Hepatocyte (in vitro differentiated cells): ENCODE results near the gene DAB1. TPM values are rescaled to one million over a fixed set of nuclear protein-coding genes. Genes with fewer than 3 reads are reported as not detected.

Experiments used
- DNase-seq: peaks from one replicate; pipeline ENCODE4 v3.0.0-alpha.2; 2016; ENCODE audit warnings: low spot score
- H2AFZ ChIP-seq: fragments of 200-600 bp; sonication (generic); 2 replicates; pipeline ENCODE4 v1.6.0; 2016; ENCODE audit warnings: antibody characterized with exemption, mild to moderate bottlenecking
- H3K27ac ChIP-seq: fragments of 200-600 bp; sonication (generic); 2 replicates; pipeline ENCODE4 v1.5.1; 2016; ENCODE audit warnings: mild to moderate bottlenecking
- H3K27me3 ChIP-seq: fragments of 200-600 bp; sonication (generic); 2 replicates; pipeline ENCODE4 v1.6.1; 2016
- H3K36me3 ChIP-seq: fragments of 200-600 bp; sonication (generic); replicated peaks from 2 replicates; pipeline ENCODE4 v1.5.1; 2016; ENCODE audit warnings: low read depth; ENCODE audit not compliant: insufficient read depth
- H3K4me1 ChIP-seq: fragments of 200-600 bp; sonication (generic); 2 replicates; pipeline ENCODE4 v1.5.1; 2016; ENCODE audit warnings: mild to moderate bottlenecking, moderate library complexity; ENCODE audit not compliant: insufficient read depth
- H3K4me2 ChIP-seq: fragments of 200-600 bp; sonication (generic); 2 replicates; pipeline ENCODE4 v1.6.0; 2016
- H3K4me3 ChIP-seq: fragments of 200-600 bp; sonication (generic); 2 replicates; pipeline ENCODE4 v1.5.1; 2016; ENCODE audit warnings: mild to moderate bottlenecking
- H3K79me2 ChIP-seq: fragments of 200-600 bp; sonication (generic); 2 replicates; pipeline ENCODE4 v1.6.0; 2017; ENCODE audit warnings: mild to moderate bottlenecking
- H3K9me2 ChIP-seq: fragments of 200-600 bp; sonication (generic); replicated peaks from 2 replicates; pipeline ENCODE4 v1.6.0; 2017; ENCODE audit warnings: mild to moderate bottlenecking; ENCODE audit not compliant: insufficient read depth
- H3K9me3 ChIP-seq: fragments of 200-600 bp; sonication (generic); 2 replicates; pipeline ENCODE4 v1.5.1; 2016; ENCODE audit warnings: low read depth, mild to moderate bottlenecking
- H4K20me1 ChIP-seq: fragments of 200-600 bp; sonication (generic); 2 replicates; pipeline ENCODE4 v1.6.0; 2016; ENCODE audit warnings: mild to moderate bottlenecking; ENCODE audit not compliant: insufficient read depth, poor library complexity, severe bottlenecking
- CTCF ChIP-seq: fragments of 200-600 bp; sonication (generic); IDR thresholded peaks from 2 replicates; pipeline ENCODE4 v1.5.1; 2016; ENCODE audit warnings: antibody characterized with exemption, mild to moderate bottlenecking; ENCODE audit not compliant: poor library complexity
- EZH2 ChIP-seq: fragments of 200-600 bp; sonication (generic); IDR thresholded peaks from 2 replicates; pipeline ENCODE4 v1.6.1; 2016; ENCODE audit warnings: antibody characterized with exemption, mild to moderate bottlenecking, borderline replicate concordance
- EZH2phosphoT487 ChIP-seq: fragments of 200-600 bp; sonication (generic); IDR thresholded peaks from one replicate; pipeline ENCODE4 v1.6.1; 2018; ENCODE audit warnings: antibody characterized with exemption, mild to moderate bottlenecking, low read depth, moderate library complexity; ENCODE audit not compliant: unreplicated experiment, severe bottlenecking
- WGBS: methylation state at CpG from one replicate; pipeline ENCODE4 v1.1.6; 2016; ENCODE audit warnings: low lambda C conversion rate; ENCODE audit errors: missing lambda C conversion rate; 5-methylcytosine and 5-hydroxymethylcytosine counted together
- polyA plus RNA-seq: library from polyadenylated mRNA; unstranded; fragments of >200 nt; fragmentation: Nextera tagmentation; extraction: Ambion mirVana; gene quantifications from 2 replicates; pipeline ENCODE4 v1.2.1, GENCODE V29; 2016
- total RNA-seq: library from RNA; depleted of rRNA; stranded (reverse); fragments of >200 nt; gene quantifications from 2 replicates; pipeline ENCODE4 v1.2.3, GENCODE V29; 2014

DAB1 gene
- total and polyA plus RNA-seq, 2 experiments from 2014 or later: 19.5 to 37.6 TPM

- Histone ChIP-seq H3K36me3 (no peaks in the 10 kb centered on the region), H3K79me2 (no peaks in the 10 kb centered on the region), H3K9me3 (no peaks in the 10 kb centered on the region), H3K27me3 (no peaks in the 10 kb centered on the region), H3K27ac (no peak overlapping the region), H4K20me1 (no peaks in the 10 kb centered on the region), H3K4me1 (no peaks in the 10 kb centered on the region), H3K4me2 (no peak overlapping the region), H2AFZ (no peak overlapping the region), H3K9me2 (no peaks in the 10 kb centered on the region), H3K4me3 (no peak overlapping the region)
- TF ChIP-seq CTCF: no peak
- TF ChIP-seq EZH2: no peak
- TF ChIP-seq EZH2phosphoT487: no peak
- DNase-seq: no peak
- 85% methylated on average over 3 of the region's 3 CpGs for WGBS
Observed at GRCh38 chr1:57447551-57447950, 23.7 kb upstream of the DAB1 start.

GRCh38 chr1:57443004-57443403, 19.1 kb upstream of the DAB1 start:
- Histone ChIP-seq H3K4me1 (no peaks in the 10 kb centered on the region), H3K36me3 (no peaks in the 10 kb centered on the region), H3K27ac (no peak overlapping the region), H3K4me3 (no peak overlapping the region), H3K27me3 (peaks cover 4% of the 10 kb centered on the region), H4K20me1 (no peaks in the 10 kb centered on the region), H3K4me2 (no peak overlapping the region), H2AFZ (no peak overlapping the region), H3K9me2 (no peaks in the 10 kb centered on the region), H3K79me2 (no peaks in the 10 kb centered on the region), H3K9me3 (no peaks in the 10 kb centered on the region)
- TF ChIP-seq EZH2phosphoT487: no peak
- no peak for TF ChIP-seq CTCF
- no peak for TF ChIP-seq EZH2
- DNase-seq: no peak

- no peaks in the 10 kb centered on the region for H3K9me3 ChIP-seq
- H3K36me3 ChIP-seq: no peaks in the 10 kb centered on the region
- no peaks in the 10 kb centered on the region for H3K9me2 ChIP-seq
- no peaks in the 10 kb centered on the region for H4K20me1 ChIP-seq
- no peaks in the 10 kb centered on the region for H3K4me1 ChIP-seq
- H3K27me3 ChIP-seq: peaks cover 4% of the 10 kb centered on the region
- H3K4me2 ChIP-seq: no peak overlapping the region
- 88% methylated on average over 1 of the region's 1 CpG for WGBS
- no peak overlapping the region for H2AFZ ChIP-seq
- DNase-seq: no peak
- no peak overlapping the region for H3K27ac ChIP-seq
- TF ChIP-seq CTCF: no peak
- no peak for TF ChIP-seq EZH2phosphoT487
- TF ChIP-seq EZH2: no peak
- no peaks in the 10 kb centered on the region for H3K79me2 ChIP-seq
- H3K4me3 ChIP-seq: no peak overlapping the region
Observed at GRCh38 chr1:57440096-57440495, 16.2 kb upstream of the DAB1 start.

- no peaks in the 10 kb centered on the region for H3K4me1 ChIP-seq
- H4K20me1 ChIP-seq: no peaks in the 10 kb centered on the region
- no peaks in the 10 kb centered on the region for H3K9me3 ChIP-seq
- no peak overlapping the region for H3K4me2 ChIP-seq
- TF ChIP-seq EZH2phosphoT487 (no peak), CTCF (no peak), EZH2 (no peak)
- H3K27me3 ChIP-seq: peaks cover 6% of the 10 kb centered on the region
- no peak overlapping the region for H3K27ac ChIP-seq
- no peak overlapping the region for H2AFZ ChIP-seq
- no peaks in the 10 kb centered on the region for H3K9me2 ChIP-seq
- H3K4me3 ChIP-seq: no peak overlapping the region
- H3K36me3 ChIP-seq: no peaks in the 10 kb centered on the region
- no peaks in the 10 kb centered on the region for H3K79me2 ChIP-seq
- no peak for DNase-seq
- 81% methylated on average over 5 of the region's 5 CpGs for WGBS
Observed at GRCh38 chr1:57431400-57431799, 7.5 kb upstream of the DAB1 start.
